K562 (cell line): Measurements from ENCODE around the gene LY6G6F. TPM values are rescaled to one million over a fixed set of nuclear protein-coding genes. Genes with fewer than 3 reads are reported as not detected.

ENCODE experiments used
- ARID2 ChIP-seq: fragments of 450-650 bp; IDR thresholded peaks from 2 replicates; pipeline ENCODE4 v1.6.1; 2017; ENCODE audit warnings: antibody characterized with exemption, mild to moderate bottlenecking
- BRF2 ChIP-seq: IDR thresholded peaks from 3 replicates; pipeline ENCODE4 v1.6.1; 2011; ENCODE audit warnings: borderline replicate concordance, mild to moderate bottlenecking; ENCODE audit not compliant: insufficient read length, insufficient read depth
- CBX1 ChIP-seq: sonication (generic); IDR thresholded peaks from 2 replicates; pipeline ENCODE4 v1.6.1; 2016; ENCODE audit warnings: antibody characterized with exemption, low read depth, mild to moderate bottlenecking
- GTF2B ChIP-seq: IDR thresholded peaks from 2 replicates; pipeline ENCODE4 v1.6.1; 2011; ENCODE audit not compliant: insufficient read length; ENCODE audit errors: extremely low read depth
- MAX ChIP-seq: sonication (generic); formaldehyde crosslinking; IDR thresholded peaks from 2 replicates; pipeline ENCODE4 v1.9.0; 2022; ENCODE audit warnings: mild to moderate bottlenecking, missing genetic modification reagents
- MYBL2 ChIP-seq, 2 experiments: fragments of 450-650 bp in 1 of 2; sonication (generic) in 1 of 2; formaldehyde crosslinking in 1 of 2; IDR thresholded peaks; 2 replicates each; pipeline versions ENCODE4 v1.6.1 to v1.8.1; 2017 to 2022; ENCODE audit warnings: borderline replicate concordance in 1 of 2, inconsistent platforms in 1 of 2, low read depth in 1 of 2, mild to moderate bottlenecking in 1 of 2, missing genetic modification reagents in 1 of 2, moderate library complexity in 1 of 2
- NFATC3 ChIP-seq: fragments of 450-650 bp; IDR thresholded peaks from 2 replicates; pipeline ENCODE4 v1.6.1; 2017; ENCODE audit warnings: mild to moderate bottlenecking
- NKRF ChIP-seq: fragments of 450-650 bp; IDR thresholded peaks from 2 replicates; pipeline ENCODE4 v1.6.1; 2016; ENCODE audit warnings: borderline replicate concordance
- NR2C1 ChIP-seq, 2 experiments: fragments of 450-650 bp; IDR thresholded peaks; 2 replicates each; pipeline ENCODE4 v1.6.1; 2017; ENCODE audit warnings: mild to moderate bottlenecking in 2 of 2, antibody characterized with exemption in 1 of 2, inconsistent platforms in 1 of 2, missing compliant biosample characterization in 1 of 2, missing genetic modification characterization in 1 of 2
- PPARD ChIP-seq: fragments of 250-450 bp; sonication (Bioruptor Pico); IDR thresholded peaks from 2 replicates; pipeline ENCODE4 v1.8.0; 2022; ENCODE audit warnings: inconsistent platforms, mild to moderate bottlenecking, moderate library complexity
- RBM17 ChIP-seq: fragments of 200-400 bp; formaldehyde crosslinking; IDR thresholded peaks from 2 replicates; pipeline ENCODE4 v1.6.1; 2017; ENCODE audit warnings: low read depth, mild to moderate bottlenecking, low read length, borderline replicate concordance
- RBM22 ChIP-seq: fragments of 200-400 bp; formaldehyde crosslinking; IDR thresholded peaks from 2 replicates; pipeline ENCODE4 v1.6.1; 2018; ENCODE audit warnings: low read length, low read depth; ENCODE audit not compliant: poor library complexity, severe bottlenecking
- SIX5 ChIP-seq, 2 experiments: IDR thresholded peaks; 2 replicates each; pipeline ENCODE4 v1.6.1; 2011; ENCODE audit warnings: low read length in 2 of 2, borderline replicate concordance in 1 of 2, low read depth in 1 of 2, mild to moderate bottlenecking in 1 of 2, moderate library complexity in 1 of 2; ENCODE audit not compliant: insufficient read depth in 1 of 2
- SMARCB1 ChIP-seq: IDR thresholded peaks from 2 replicates; pipeline ENCODE4 v1.6.1; 2011; ENCODE audit warnings: improper control_type of control experiment, low read depth; ENCODE audit not compliant: insufficient read length
- TOE1 ChIP-seq, 2 experiments: fragments of 450-650 bp in 1 of 2; sonication (generic) in 1 of 2; formaldehyde crosslinking in 1 of 2; IDR thresholded peaks; 2 replicates each; pipeline versions ENCODE4 v1.7.1 to v1.8.0; 2016 to 2022; ENCODE audit warnings: borderline replicate concordance in 2 of 2, mild to moderate bottlenecking in 2 of 2, antibody characterized with exemption in 1 of 2, inconsistent platforms in 1 of 2, low read depth in 1 of 2, missing genetic modification reagents in 1 of 2, moderate library complexity in 1 of 2
- ZNF174 ChIP-seq: fragments of 250-450 bp; sonication (Bioruptor Pico); IDR thresholded peaks from 2 replicates; pipeline ENCODE4 v1.4.0; 2020; ENCODE audit warnings: mild to moderate bottlenecking
- ZNF311 ChIP-seq: fragments of 250-450 bp; sonication (Bioruptor Pico); IDR thresholded peaks from 2 replicates; pipeline ENCODE4 v1.4.0; 2020; ENCODE audit warnings: mild to moderate bottlenecking, moderate library complexity
- ZNF354B ChIP-seq: fragments of 250-450 bp; sonication (Bioruptor Pico); IDR thresholded peaks from 2 replicates; pipeline ENCODE4 v1.4.0; 2020
- ZNF512 ChIP-seq: IDR thresholded peaks from 2 replicates; pipeline ENCODE4 v1.6.1; 2016; ENCODE audit warnings: missing genetic modification characterization, missing compliant biosample characterization
- ZNF785 ChIP-seq: fragments of 250-450 bp; sonication (Bioruptor Pico); IDR thresholded peaks from 2 replicates; pipeline ENCODE4 v1.4.0; 2020; ENCODE audit warnings: mild to moderate bottlenecking
- polyA plus RNA-seq, 8 experiments: library from polyadenylated mRNA; depleted of rRNA in 4 of 8; stranded (reverse) in 5 of 8; unstranded in 3 of 8; fragments of >200 nt; fragmentation: Nextera tagmentation in 2 of 8; fragmentation: Illumina TruSeq in 1 of 8; extraction: Ambion mirVana in 2 of 8; extraction: Trizol in 1 of 8; gene quantifications; 2 replicates each; pipeline versions ENCODE4 v1.2.1 to v1.2.3, GENCODE V29; 2011 to 2014; ENCODE audit warnings: inconsistent platforms in 1 of 8, missing spikeins in 1 of 8
- total RNA-seq, 7 experiments: library from RNA; depleted of rRNA in 6 of 7; stranded (reverse); fragments of >200 nt in 6 of 7; fragmentation: Illumina TruSeq in 2 of 7; extraction: Trizol in 2 of 7; gene quantifications; 2 replicates each; pipeline versions ENCODE4 v1.2.1 to v1.2.3, GENCODE V29; 2011 to 2021; ENCODE audit warnings: low replicate concordance in 1 of 7

Gene LY6G6F
- total and polyA plus RNA-seq, 9 of the 15 experiments (the other 6 are each of a cell fraction or from before 2014, with no cell fraction given) = 0.14 to 0.50 (median 0.28) TPM; not detected in 2

- TF ChIP-seq ZNF785 (CRISPR knock-in tag) = no peak
- no peak for TF ChIP-seq GTF2B
- no peak for TF ChIP-seq RBM17
- TF ChIP-seq NKRF = peak; percentile 39; the same call in 1 of the 2 replicates
- TF ChIP-seq ARID2 = no peak
- TF ChIP-seq MYBL2 (IDR thresholded peaks at IDR 0.05; ENCODE audit: low read depth) = no peak
- no peak for TF ChIP-seq MYBL2 (CRISPR knock-in tag; IDR thresholded peaks at IDR 0.05; ENCODE audit: borderline replicate concordance)
- TF ChIP-seq SIX5 (IDR thresholded peaks at IDR 0.05; ENCODE audit: borderline replicate concordance in 1 of 2, insufficient read depth in 1 of 2, low read depth in 1 of 2, low read length in 2 of 2) = peak in 1 of 2 experiments; percentile 3; a peak in 1 of 4 replicates
- TF ChIP-seq CBX1 = no peak
- TF ChIP-seq ZNF311 (CRISPR knock-in tag) = no peak
- TF ChIP-seq ZNF512 (tag) = no peak
- TF ChIP-seq SMARCB1 = no peak
- no peak for TF ChIP-seq ZNF174 (CRISPR knock-in tag)
- no peak for TF ChIP-seq BRF2
- TF ChIP-seq NFATC3 = peak; percentile 57; the same call in 1 of the 2 replicates
- no peak for TF ChIP-seq PPARD (CRISPR knock-in tag)
- no peak for TF ChIP-seq ZNF354B (CRISPR knock-in tag)
- TF ChIP-seq MAX = peak; percentile 89
- no peak for TF ChIP-seq TOE1 (IDR thresholded peaks at IDR 0.05; ENCODE audit: borderline replicate concordance)
- TF ChIP-seq TOE1 (CRISPR knock-in tag; IDR thresholded peaks at IDR 0.05; ENCODE audit: borderline replicate concordance, low read depth) = peak; percentile 95
- no peak for TF ChIP-seq NR2C1 (IDR thresholded peaks at IDR 0.05)
- TF ChIP-seq NR2C1 (tag; IDR thresholded peaks at IDR 0.05) = peak; percentile 81
- TF ChIP-seq RBM22 = peak; percentile 2
Measured at GRCh38 chr6:31664790-31665500, 41.7 kb upstream of the LY6G6F start, which contains the start of gene GPANK1 (continued).
